HG02885 (cell line): ENCODE results near the gene CCL25.
"Not testable (repeated sequence)": the region's sequence is repeated elsewhere in the genome, so short reads cannot be mapped to it uniquely, and the experiment has no call there.

Experiments
- ATAC-seq: cut with Tn5 transposase; IDR thresholded peaks from one replicate; pipeline ENCODE4 v1.9.1; 2021; ENCODE audit warnings: mild to moderate bottlenecking; ENCODE audit not compliant: unreplicated experiment, poor library complexity

CCL25 gene

GRCh38 chr19:8084152-8084551, 31.6 kb downstream of the CCL25 start:
- ATAC-seq = no peak

- ATAC-seq = no peak
These were observed 33.2 kb downstream of the CCL25 start for GRCh38 chr19:8085598-8086408.

GRCh38 chr19:8086849-8087248, 34.3 kb downstream of the CCL25 start:
- no peak for ATAC-seq

GRCh38 chr19:8087876-8088275, 35.3 kb downstream of the CCL25 start:
- no peak for ATAC-seq

- ATAC-seq = no peak
These were observed 36.4 kb downstream of the CCL25 start for GRCh38 chr19:8088752-8089663.

GRCh38 chr19:8089664-8090601, 37.4 kb downstream of the CCL25 start:
- ATAC-seq = no peak

- no peak for ATAC-seq
These were observed 38.4 kb downstream of the CCL25 start for GRCh38 chr19:8090950-8091349.

GRCh38 chr19:8093740-8094139, 41.2 kb downstream of the CCL25 start:
- ATAC-seq = no peak

GRCh38 chr19:8094336-8094735, 41.8 kb downstream of the CCL25 start:
- no peak for ATAC-seq

GRCh38 chr19:8095354-8095886, 42.9 kb downstream of the CCL25 start:
- ATAC-seq = no peak

GRCh38 chr19:8096071-8096470, 43.5 kb downstream of the CCL25 start:
- no peak for ATAC-seq

- no peak for ATAC-seq
These were observed 44.6 kb downstream of the CCL25 start for GRCh38 chr19:8097198-8097597.

GRCh38 chr19:8097681-8098567, 45.4 kb downstream of the CCL25 start:
- ATAC-seq = no peak

- no peak for ATAC-seq
These were observed 48.8 kb downstream of the CCL25 start for GRCh38 chr19:8101311-8101710.

GRCh38 chr19:8101910-8102309, 49.4 kb downstream of the CCL25 start:
- ATAC-seq = not testable (repeated sequence)

- ATAC-seq = no peak
These were observed 52.9 kb downstream of the CCL25 start for GRCh38 chr19:8105471-8105870.

- ATAC-seq = no peak
These were observed 54.8 kb downstream of the CCL25 start for GRCh38 chr19:8107301-8107903.

- ATAC-seq = no peak
These were observed 56.2 kb downstream of the CCL25 start for GRCh38 chr19:8108560-8109445.
